NCI-H524 (cell line): ENCODE results near the gene PUM1.
A peak's percentile ranks its signal among the peaks of the same experiment; 100 is the strongest.
"Not testable (repeated sequence)": the region's sequence is repeated elsewhere in the genome, so short reads cannot be mapped to it uniquely, and the experiment has no call there.

Experiments used
- DNase-seq, 2 experiments: peaks; one replicate each; lab custom pipeline; 2025; lab: John Stamatoyannopoulos, UW

Gene PUM1

GRCh38 chr1:30962609-30963508, 102.7 kb downstream of the PUM1 start:
- DNase-seq, result no peak

- DNase-seq, result no peak
Measured at GRCh38 chr1:30957560-30958222, 107.8 kb downstream of the PUM1 start.

DNA sequence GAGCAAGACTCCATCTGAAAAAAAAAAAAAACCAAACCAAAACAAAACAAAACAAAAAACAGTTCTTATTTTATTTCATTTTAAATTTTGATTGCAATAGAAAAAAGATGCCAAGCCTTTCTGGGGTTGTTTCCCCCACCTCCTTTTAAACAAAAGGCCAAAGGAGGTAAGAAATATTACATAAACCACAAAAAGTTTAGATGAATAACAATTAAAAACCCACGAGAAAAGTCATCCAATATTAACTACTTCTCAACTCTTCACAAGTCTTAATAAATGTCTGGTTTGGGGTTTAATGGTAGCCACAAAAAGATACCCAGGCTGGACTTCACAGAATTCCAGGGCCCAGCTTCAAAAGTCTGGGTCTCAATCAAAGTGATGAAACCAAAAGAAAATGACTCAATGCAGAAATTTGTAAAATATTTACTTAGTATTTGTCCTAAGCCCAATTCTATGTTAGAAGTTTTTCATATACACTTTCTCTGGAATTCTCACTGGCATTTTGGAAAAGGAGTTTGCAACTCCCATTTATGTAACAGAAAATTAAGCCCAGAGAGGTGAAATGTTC, 110.0 kb downstream of the PUM1 start:
- DNase-seq, result no peak

DNA sequence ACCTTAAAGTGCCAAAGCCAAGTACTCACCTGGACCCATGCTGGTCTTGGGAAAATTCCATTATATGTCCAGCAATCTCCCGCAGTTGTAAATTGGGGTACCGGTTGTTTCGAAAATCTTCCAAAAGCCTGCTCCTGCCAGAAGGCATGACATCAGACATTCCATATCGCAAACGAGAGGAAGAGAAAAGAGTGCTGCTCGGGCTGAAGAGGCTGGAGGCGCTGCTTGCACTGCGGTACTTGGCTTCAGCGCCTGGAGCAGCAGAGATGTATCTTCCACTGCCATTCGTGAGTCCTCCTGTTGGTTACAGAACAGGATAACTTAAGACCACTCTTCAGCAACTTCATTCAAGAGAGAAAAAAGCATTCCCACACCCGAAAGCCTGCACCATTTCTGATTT, 111.8 kb downstream of the PUM1 start:
- no peak for DNase-seq

GRCh38 chr1:30952098-30952497, 113.4 kb downstream of the PUM1 start:
- DNase-seq, result no peak

GRCh38 chr1:30950700-30951099, 114.8 kb downstream of the PUM1 start:
- DNase-seq, result no peak

DNA sequence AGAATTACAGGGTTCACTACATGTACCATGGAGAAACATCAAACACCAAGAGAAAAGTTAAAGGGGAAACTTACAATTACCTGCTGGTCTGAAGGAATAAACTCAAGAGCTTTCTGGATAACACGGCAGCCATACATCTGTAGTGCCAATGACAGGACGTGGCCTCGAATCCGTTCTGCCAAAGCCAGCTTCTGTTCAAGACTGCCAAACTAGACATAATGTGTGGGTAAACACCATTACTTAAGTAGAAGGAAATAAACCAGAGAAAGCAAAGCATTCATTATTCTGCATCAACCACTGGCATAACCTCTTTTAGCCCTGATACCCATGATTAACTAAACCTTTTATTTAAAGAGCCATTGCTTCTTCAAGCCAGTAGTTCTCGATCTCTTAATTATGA, 115.5 kb downstream of the PUM1 start:
- no peak for DNase-seq

- not testable (repeated sequence) for DNase-seq
Measured at GRCh38 chr1:30949487-30949838, 116.1 kb downstream of the PUM1 start.

DNA sequence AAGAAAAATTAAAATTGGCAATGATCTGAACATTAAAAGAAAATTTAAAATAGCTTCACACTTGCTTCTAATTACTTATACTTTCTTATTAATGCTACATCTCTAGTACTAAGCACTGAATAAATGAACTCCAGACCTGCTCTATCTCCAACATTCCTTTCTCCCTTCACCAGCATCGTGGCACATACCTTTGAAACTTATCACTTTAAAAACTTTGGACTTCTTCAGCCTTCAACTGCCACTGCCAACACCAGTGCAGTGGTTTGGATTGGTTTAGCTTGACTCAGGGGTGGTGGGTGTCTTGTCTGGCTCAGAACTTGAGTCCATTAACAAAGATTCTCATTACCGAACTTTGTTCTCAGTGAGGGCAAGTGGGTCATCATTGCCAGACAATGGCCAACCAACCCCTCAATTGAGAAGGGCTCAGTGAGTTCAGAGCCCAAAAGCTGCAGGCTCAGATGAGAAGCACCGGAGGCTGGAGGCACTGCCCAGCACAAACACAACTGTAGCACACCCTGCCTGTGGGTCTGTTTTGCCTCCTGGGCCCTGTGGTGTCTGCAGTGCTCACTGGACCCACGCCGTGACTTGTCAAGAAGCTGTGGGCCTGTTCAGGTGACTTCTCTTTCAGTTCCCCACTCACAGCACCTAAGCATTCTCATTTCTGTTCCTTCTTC, 116.6 kb downstream of the PUM1 start:
- DNase-seq, result not testable (repeated sequence)

GRCh38 chr1:30948278-30948677, 117.2 kb downstream of the PUM1 start:
- DNase-seq, result no peak

DNA sequence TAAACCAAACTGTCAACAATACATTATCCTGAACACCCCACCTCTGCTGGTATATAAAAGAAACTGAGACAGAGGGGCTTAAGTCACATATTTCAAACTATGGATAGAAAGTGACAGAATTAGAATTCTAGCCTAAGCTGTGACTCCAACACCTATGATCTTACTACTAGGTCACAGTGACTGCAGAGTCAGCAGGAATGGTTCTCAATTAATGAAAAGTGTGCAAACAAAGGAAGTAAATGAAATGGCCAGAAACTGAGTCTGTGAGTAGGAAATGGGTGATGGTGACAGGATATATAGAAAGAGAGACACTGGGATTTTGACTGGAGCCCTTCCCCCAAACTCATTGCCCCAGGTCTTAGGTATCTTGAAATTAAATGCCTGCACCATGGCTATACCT, 118.3 kb downstream of the PUM1 start:
- DNase-seq, result no peak

DNA sequence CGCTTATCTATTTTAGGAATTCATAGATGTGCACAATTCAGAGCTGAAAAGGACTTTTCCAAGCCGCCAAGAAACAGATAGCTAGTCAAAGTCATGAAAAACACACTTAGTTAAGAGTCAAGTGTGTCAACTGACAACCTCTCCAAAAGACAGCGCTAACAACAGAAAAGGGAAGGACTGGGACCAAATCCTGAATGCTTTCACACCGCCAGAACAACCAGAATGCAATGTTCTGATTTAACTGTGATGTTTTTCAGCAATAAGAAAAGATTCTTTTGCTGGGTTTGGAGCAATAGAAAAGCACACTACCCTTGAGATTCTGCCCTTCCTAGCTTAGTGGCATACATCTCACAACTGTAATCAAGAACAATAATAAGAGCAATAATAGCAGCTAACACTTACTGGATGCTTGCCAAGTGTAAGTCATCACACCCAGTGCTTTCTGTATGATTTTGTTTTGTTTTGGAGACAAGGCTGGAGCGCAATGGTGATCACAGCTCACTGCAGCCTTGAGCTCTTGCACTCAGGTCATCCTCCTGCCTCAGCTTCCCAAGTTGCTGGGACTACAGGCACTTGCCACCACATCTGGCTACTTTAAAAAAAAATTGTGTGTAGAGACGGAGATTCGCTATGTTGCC, 123.1 kb downstream of the PUM1 start:
- DNase-seq, result no peak

GRCh38 chr1:30940541-30940940, 125.0 kb downstream of the PUM1 start:
- DNase-seq, result no peak

GRCh38 chr1:30936541-30937171, 128.9 kb downstream of the PUM1 start:
- no peak for DNase-seq

DNA sequence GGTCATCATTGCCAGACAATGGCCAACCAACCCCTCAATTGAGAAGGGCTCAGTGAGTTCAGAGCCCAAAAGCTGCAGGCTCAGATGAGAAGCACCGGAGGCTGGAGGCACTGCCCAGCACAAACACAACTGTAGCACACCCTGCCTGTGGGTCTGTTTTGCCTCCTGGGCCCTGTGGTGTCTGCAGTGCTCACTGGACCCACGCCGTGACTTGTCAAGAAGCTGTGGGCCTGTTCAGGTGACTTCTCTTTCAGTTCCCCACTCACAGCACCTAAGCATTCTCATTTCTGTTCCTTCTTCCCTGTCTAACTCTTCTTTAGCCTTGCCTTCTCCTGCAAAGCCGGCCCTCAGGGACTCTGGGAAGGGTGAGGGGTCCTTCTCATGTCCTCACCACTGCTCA, 129.8 kb downstream of the PUM1 start:
- DNase-seq, result not testable (repeated sequence)

- DNase-seq, result no peak
Measured at GRCh38 chr1:30934613-30935012, 130.9 kb downstream of the PUM1 start.

GRCh38 chr1:30933874-30934252, 131.7 kb downstream of the PUM1 start:
- no peak for DNase-seq

DNA sequence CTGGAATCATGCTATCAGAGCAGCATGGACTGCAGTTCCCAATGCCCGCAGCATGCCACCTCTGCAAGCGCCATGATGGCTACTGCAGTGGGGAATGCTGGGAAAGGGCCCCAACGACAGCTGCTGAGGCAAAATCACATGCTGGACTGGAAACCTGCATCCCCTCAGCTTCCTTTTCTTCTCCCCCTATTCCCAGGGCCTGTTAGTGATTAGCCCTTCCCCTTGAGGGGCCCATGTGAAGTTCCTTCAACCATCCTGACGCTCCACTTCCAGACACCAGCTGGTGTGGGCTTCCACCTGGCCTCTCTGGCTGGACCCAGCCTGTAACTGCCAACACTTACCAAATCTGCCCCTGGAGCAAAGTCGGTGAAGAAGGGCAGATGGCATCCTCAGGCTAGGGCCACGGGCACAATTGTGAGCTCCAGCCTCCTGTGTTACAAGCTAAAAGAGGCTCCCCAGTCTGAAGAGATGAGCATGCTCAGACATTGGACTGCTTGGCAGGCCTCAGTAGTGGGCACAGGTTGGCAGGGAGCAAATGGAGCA, 134.8 kb downstream of the PUM1 start:
- DNase-seq, result peak; percentile 68 to 90

DNA sequence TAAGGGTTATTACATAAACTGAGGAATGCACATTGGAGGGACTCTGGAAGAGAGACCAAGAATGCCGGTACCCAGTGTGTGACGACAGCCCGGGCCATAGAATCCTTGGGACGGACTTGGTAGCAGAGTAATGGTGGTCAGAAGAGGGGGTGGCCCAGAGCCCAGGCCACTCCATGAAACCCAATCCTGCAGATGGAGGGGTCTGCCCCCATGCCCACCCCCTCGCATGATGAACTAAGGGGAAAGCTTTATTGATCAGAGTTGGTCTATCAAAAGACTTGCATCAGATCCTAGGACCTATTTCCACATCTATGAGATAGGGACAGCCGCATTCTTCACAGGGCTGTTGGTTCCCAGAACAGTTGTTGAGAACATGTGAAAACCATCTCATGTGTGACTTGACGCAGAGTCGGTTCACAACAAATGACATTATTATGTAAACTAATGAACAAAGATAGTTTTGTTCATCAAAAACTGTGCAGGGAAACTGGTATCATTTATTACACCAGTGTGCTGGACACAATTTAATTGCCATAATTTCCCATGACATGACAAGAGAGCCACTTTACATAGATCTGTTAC, 135.5 kb downstream of the PUM1 start:
- DNase-seq, result no peak

DNA sequence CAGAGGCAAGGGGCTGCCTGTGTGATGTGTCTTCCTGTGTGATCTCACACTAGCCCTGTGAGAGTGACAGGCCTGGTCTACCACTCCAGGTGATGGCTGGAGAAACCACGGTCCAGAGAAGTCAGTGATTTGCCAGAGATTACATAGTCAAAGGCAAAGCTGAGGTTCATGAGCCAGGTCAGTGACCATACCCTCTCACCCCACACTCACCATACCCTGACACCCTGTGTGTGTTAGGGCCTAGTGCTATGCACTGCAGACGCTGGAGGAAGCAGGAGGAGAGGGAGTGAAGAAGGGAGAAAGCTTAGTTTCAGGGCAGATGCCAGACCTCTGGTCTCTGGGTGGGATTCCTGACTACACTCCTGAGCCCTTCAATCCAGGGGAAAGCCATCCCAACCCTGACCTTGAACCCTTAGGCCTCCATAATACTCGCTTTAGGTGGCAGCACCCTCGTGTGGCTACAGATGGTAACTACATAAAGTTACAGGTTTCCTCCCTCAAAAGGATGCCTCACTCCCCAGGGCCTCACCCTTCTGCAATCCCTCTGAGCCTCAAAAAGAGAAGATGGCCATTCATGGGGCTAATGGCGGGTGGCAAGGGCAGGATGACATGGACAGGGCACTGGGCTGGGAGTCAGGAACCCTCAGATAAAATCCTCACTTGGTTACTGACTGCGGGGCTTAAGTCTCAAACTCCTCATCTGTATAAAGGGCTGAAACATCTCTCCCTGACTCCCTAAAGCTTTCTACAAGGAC, 136.2 kb downstream of the PUM1 start:
- peak; percentile 20 to 32 for DNase-seq
